Heart left ventricle (tissue), 16 donors: ENCODE data around the gene KLRG1. TPM values are rescaled to one million over a fixed set of nuclear protein-coding genes. Genes with fewer than 3 reads are reported as not detected.

Source experiments
- ATAC-seq, 4 donors: fragments of 200-7000 bp; cut with Tn5 transposase; one replicate each; pipeline ENCODE4 v1.9.1; 2020 to 2022; ENCODE audit warnings: moderate library complexity in 4 of 4, mild to moderate bottlenecking in 3 of 4, moderate number of reproducible peaks in 1 of 4
- DNase-seq, 5 donors: peaks; one replicate each; pipeline ENCODE4 v3.0.0-alpha.2; 2020
- H3K27ac ChIP-seq, 12 donors: fragments of 200-600 bp; sonication (generic) in 4 of 12; one replicate each; pipeline versions ENCODE4 v1.5.0 to v1.8.0; 2016 to 2022; ENCODE audit warnings: mild to moderate bottlenecking in 2 of 12
- H3K27me3 ChIP-seq, 9 donors: fragments of 200-600 bp; sonication (generic) in 2 of 9; one replicate each; pipeline versions ENCODE4 v1.5.1 to v1.8.0; 2016 to 2022; ENCODE audit warnings: mild to moderate bottlenecking in 3 of 9
- H3K36me3 ChIP-seq, 9 donors: fragments of 200-600 bp; sonication (generic) in 2 of 9; one replicate each; pipeline versions ENCODE4 v1.5.0 to v1.8.0; 2018 to 2022; ENCODE audit warnings: mild to moderate bottlenecking in 2 of 9
- H3K4me1 ChIP-seq, 12 donors: fragments of 200-600 bp; sonication (generic) in 4 of 12; one replicate each; pipeline versions ENCODE4 v1.5.0 to v1.8.0; 2016 to 2022; ENCODE audit warnings: mild to moderate bottlenecking in 3 of 12
- H3K4me3 ChIP-seq, 12 donors: fragments of 200-600 bp; sonication (generic) in 4 of 12; one replicate each; pipeline versions ENCODE4 v1.5.0 to v1.8.0; 2017 to 2022; ENCODE audit warnings: mild to moderate bottlenecking in 9 of 12, moderate library complexity in 4 of 12
- H3K9me3 ChIP-seq, 12 donors: fragments of 200-600 bp; sonication (generic) in 4 of 12; one replicate each; pipeline versions ENCODE4 v1.5.0 to v1.8.0; 2016 to 2022; ENCODE audit warnings: mild to moderate bottlenecking in 1 of 12
- CTCF ChIP-seq, 12 donors: fragments of 200-600 bp; sonication (generic) in 4 of 12; IDR thresholded peaks; one replicate each; pipeline versions ENCODE4 v1.5.0 to v1.8.0; 2018 to 2022; ENCODE audit warnings: antibody characterized with exemption in 12 of 12, mild to moderate bottlenecking in 5 of 12
- POLR2A ChIP-seq, 2 donors: fragments of 450-650 bp; IDR thresholded peaks; one replicate each; pipeline ENCODE4 v1.6.1; 2017; ENCODE audit warnings: antibody characterized with exemption in 2 of 2, mild to moderate bottlenecking in 2 of 2, moderate library complexity in 2 of 2
- WGBS, 4 donors: extraction: QIAGEN DNeasy Blood & Tissue Kit in 2 of 4; methylation state at CpG; one replicate each; pipeline versions ENCODE4 v1.1.5 to v1.1.7; 2013 to 2018; 5-methylcytosine and 5-hydroxymethylcytosine counted together
- intact Hi-C, 10 donors: fragments of 100-400 bp; cut with DNase I; formaldehyde crosslinking; loops; one replicate each; pipeline versions ENCODE4 v1.11.1 to v1.14.2; 2022
- long read RNA-seq, 3 donors: library from polyadenylated mRNA; unstranded; transcript quantifications; one replicate each; pipeline ENCODE4 v2.0.0, GENCODE V29; 2020 to 2021
- polyA plus RNA-seq, 2 donors: library from polyadenylated mRNA; stranded (reverse); fragments of 200-250 nt; gene quantifications; one replicate each; pipeline ENCODE4 v1.2.3, GENCODE V29; 2013
- total RNA-seq, 9 donors: library from RNA; depleted of rRNA in 2 of 9; stranded (reverse); fragments of >200 nt in 2 of 9; fragmentation: NEBNext Ultra II Directional in 3 of 9; extraction: Animal tissue kit (Norgen Biotek cat#: 25700) in 3 of 9; gene quantifications; one replicate each; pipeline versions ENCODE4 v1.1.0 to v1.2.4, GENCODE V29; 2016 to 2023
- donor health status: ischemic (EF 13 %, LVEDD 7.1; RV severe dilation, severe dysfunction).
- donor health status: healthy with polysubstance abuse.
- donor health status: DM: no; HTN: yes; CAD: no.
- donor health status: DM: no; HTN: no; CAD: no.
- donor health status: ischemic (EF 25% LVEDD 6.9; RV normal size, moderate dysfunction).
- donor health status: ischemic (EF 25% LVEDD 5.7; RV mildly dilated, moderate dysfunction).
- donor health status: healthy.
- donor health status: DM: yes; HTN: yes; CAD: no.
- donor health status: ischemic (EF 35%, LVEDD 5.7; RV mildly dilated, moderate dysfunction).
- donor health status: nonischemic (EF 11% LVEDD 7.7; RV severe dilation, severe dysfunction).
- donor health status: DM: yes; HTN: yes; CAD: no.
- donor health status: PGD.
- donor health status: ischemic (EF 29% LVEDD 5.4; RV normal size, mild dysfunction).
- donor health status: nonischemic (EF 23%, LVEDD 6.1; RV moderate dilation, normal function).

The KLRG1 gene
- total RNA-seq (1 to 10 TPM in 8 of 9 donors, not detected in 1; 2.6 to 9.1 (median 4.4) TPM), polyA plus RNA-seq (1 to 10 TPM; 3.6 to 4.1 TPM)
- long read RNA-seq, donor 1, partial matches to known transcripts: 0 of 1 reads
- long read RNA-seq, donor 1, other reads (novel, unspliced or antisense): 0 of 1 reads
- long read RNA-seq, donor 2, partial matches to known transcripts: 0 of 8 reads
- long read RNA-seq, donor 2, other reads (novel, unspliced or antisense): 1 of 8 reads
- long read RNA-seq, donor 3, partial matches to known transcripts: 0 of 2 reads
- long read RNA-seq, donor 3, other reads (novel, unspliced or antisense): 1 of 2 reads

- peak within 1 kb of the TSS in 3 of 12 donors; percentile 7 to 58 (median 11) for H3K27ac ChIP-seq
- DNase-seq (no peak), ATAC-seq (no peak)
- no peaks in the 10 kb centered on the region for H3K27me3 ChIP-seq
- H3K4me1 ChIP-seq: peaks cover 0 to 52% (median 9%) of the 10 kb centered on the region in 12 donors
- H3K9me3 ChIP-seq: no peaks in the 10 kb centered on the region
- H3K4me3 ChIP-seq: peak within 1 kb of the TSS in 1 of 12 donors; percentile 41
- TF ChIP-seq CTCF (IDR thresholded peaks at IDR 0.05): no peak
- TF ChIP-seq POLR2A (IDR thresholded peaks at IDR 0.05): no peak
- H3K36me3 ChIP-seq: no peaks in the 10 kb centered on the region
- intact Hi-C loops: no loop called here
- WGBS, 4 donors: 69 to 88% (median 80%) methylated on average over 2 of the region's 2 CpGs
These were observed at the start of gene KLRG1 for GRCh38 chr12:8989413-8989812. TSS of gene KLRG1 (plus strand) at chr12:8989546. CDS start at chr12:8989636, 90 bp downstream.

- H3K27ac ChIP-seq: no peak overlapping the region
- DNase-seq: no peak
- no peaks in the 10 kb centered on the region for H3K9me3 ChIP-seq
- peaks cover 0 to 10% (median under 1%) of the 10 kb centered on the region in 12 donors for H3K4me1 ChIP-seq
- no peak for ATAC-seq
- TF ChIP-seq POLR2A (IDR thresholded peaks at IDR 0.05) (no peak), CTCF (IDR thresholded peaks at IDR 0.05) (no peak)
- intact Hi-C loops: no loop called here
- peaks cover 0 to 83% (median 75%) of the 10 kb centered on the region in 9 donors for H3K36me3 ChIP-seq
- no peak overlapping the region for H3K4me3 ChIP-seq
- no peaks in the 10 kb centered on the region for H3K27me3 ChIP-seq
- 65 to 75% (median 72%) methylated on average over 5 of the region's 5 CpGs for WGBS, 4 donors
These were observed 47.5 kb upstream of the KLRG1 start for GRCh38 chr12:8941691-8942478.

- Histone ChIP-seq H3K9me3 (no peaks in the 10 kb centered on the region), H3K27ac (no peak overlapping the region), H3K4me1 (peaks cover 0 to 28% (median 14%) of the 10 kb centered on the region in 12 donors), H3K27me3 (no peaks in the 10 kb centered on the region), H3K4me3 (no peak overlapping the region), H3K36me3 (peaks cover 0 to 65% (median 57%) of the 10 kb centered on the region in 9 donors)
- 91 to 94% (median 92%) methylated on average over 10 of the region's 10 CpGs for WGBS, 4 donors
- intact Hi-C loops: no loop called here
- TF ChIP-seq CTCF (IDR thresholded peaks at IDR 0.05) (no peak), POLR2A (IDR thresholded peaks at IDR 0.05) (no peak)
- ATAC-seq: no peak
- DNase-seq: no peak
These were observed 45.7 kb upstream of the KLRG1 start for GRCh38 chr12:8943565-8944186.

- Histone ChIP-seq H3K4me1 (peaks cover 0 to 42% (median 20%) of the 10 kb centered on the region in 12 donors), H3K36me3 (peaks cover 0 to 54% (median 45%) of the 10 kb centered on the region in 9 donors), H3K4me3 (no peak overlapping the region), H3K27me3 (no peaks in the 10 kb centered on the region), H3K27ac (no peak overlapping the region), H3K9me3 (no peaks in the 10 kb centered on the region)
- DNase-seq: no peak
- intact Hi-C loops: no loop called here
- WGBS, 4 donors: 67 to 88% (median 82%) methylated on average over 1 of the region's 1 CpG
- ATAC-seq: no peak
- TF ChIP-seq CTCF (IDR thresholded peaks at IDR 0.05) (no peak), POLR2A (IDR thresholded peaks at IDR 0.05) (no peak)
These were observed 42.6 kb upstream of the KLRG1 start for GRCh38 chr12:8946733-8947132.
